CD4-positive, alpha-beta T cell treated with Interleukin-2 at 100 ng/mL for 4 hours (primary cell): Measurements from ENCODE around the gene FRMPD2.
"Not testable (repeated sequence)": the region's sequence is repeated elsewhere in the genome, so short reads cannot be mapped to it uniquely, and the experiment has no call there.

Source experiments
- DNase-seq: peaks from one replicate; pipeline ENCODE4 v3.0.0-alpha.2; 2020; ENCODE audit warnings: low spot score

FRMPD2 gene

GRCh38 chr10:48205918-48206317 lies 68.6 kb downstream of the FRMPD2 start:
- DNase-seq: no peak

GRCh38 chr10:48199580-48200377 lies 74.7 kb downstream of the FRMPD2 start:
- DNase-seq: no peak

GRCh38 chr10:48197236-48197899 lies 77.1 kb downstream of the FRMPD2 start:
- no peak for DNase-seq

- no peak for DNase-seq
Measured at GRCh38 chr10:48195803-48196202, 78.7 kb downstream of the FRMPD2 start.

GRCh38 chr10:48194830-48195229 lies 79.7 kb downstream of the FRMPD2 start:
- DNase-seq: no peak

GRCh38 chr10:48193556-48193955 lies 80.9 kb downstream of the FRMPD2 start:
- DNase-seq: no peak

- DNase-seq: no peak
Measured at GRCh38 chr10:48192881-48193450, 81.5 kb downstream of the FRMPD2 start.

- DNase-seq: no peak
Measured at GRCh38 chr10:48187713-48188485, 86.6 kb downstream of the FRMPD2 start.

GRCh38 chr10:48187126-48187525 lies 87.4 kb downstream of the FRMPD2 start:
- DNase-seq: no peak

GRCh38 chr10:48186264-48186804 lies 88.2 kb downstream of the FRMPD2 start:
- not testable (repeated sequence) for DNase-seq

- DNase-seq: no peak
Measured at GRCh38 chr10:48184224-48184623, 90.3 kb downstream of the FRMPD2 start.

- not testable (repeated sequence) for DNase-seq
Measured at GRCh38 chr10:48172715-48173114, 101.8 kb downstream of the FRMPD2 start.

GRCh38 chr10:48160670-48161069 lies 113.8 kb downstream of the FRMPD2 start:
- DNase-seq: not testable (repeated sequence)

GRCh38 chr10:48160163-48160562 lies 114.3 kb downstream of the FRMPD2 start:
- DNase-seq: not testable (repeated sequence)

GRCh38 chr10:48154211-48155140 lies 120.0 kb downstream of the FRMPD2 start:
- DNase-seq: not testable (repeated sequence)

GRCh38 chr10:48147643-48148042 lies 126.9 kb downstream of the FRMPD2 start:
- not testable (repeated sequence) for DNase-seq

- not testable (repeated sequence) for DNase-seq
Measured at GRCh38 chr10:48143721-48144642, 130.5 kb downstream of the FRMPD2 start.

GRCh38 chr10:48140949-48141348 lies 133.5 kb downstream of the FRMPD2 start:
- DNase-seq: not testable (repeated sequence)

GRCh38 chr10:48139953-48140850 lies 134.3 kb downstream of the FRMPD2 start:
- not testable (repeated sequence) for DNase-seq
